Measurements from ENCODE around the gene SLC38A9.

Gene SLC38A9

GRCh38 chr5:55582256-55582655 is 129.9 kb downstream of the SLC38A9 start:
- H3K4me1 ChIP-seq (ENCODE audit: insufficient read depth, insufficient read length) = no peaks in the 10 kb centered on the region
- H3K9me3 ChIP-seq (ENCODE audit: insufficient read depth, low read length) = no peaks in the 10 kb centered on the region
- no peak overlapping the region for H3K9ac ChIP-seq (ENCODE audit: insufficient read length, low read depth)
- no peaks in the 10 kb centered on the region for H3K36me3 ChIP-seq (ENCODE audit: insufficient read depth, insufficient read length, low read length)
- no peak for DNase-seq (ENCODE audit: low read depth, low spot score)
- H3K27me3 ChIP-seq (ENCODE audit: insufficient read depth, insufficient read length) = no peaks in the 10 kb centered on the region
- no peak overlapping the region for H3K4me3 ChIP-seq (ENCODE audit: insufficient read length, low read depth)
- no peak for TF ChIP-seq ZNF274 (IDR thresholded peaks at IDR 0.05; ENCODE audit: low read depth, low read length)
- TF ChIP-seq SUZ12 (IDR thresholded peaks at IDR 0.05; ENCODE audit: extremely low read depth, insufficient read depth, insufficient read length) = no peak
- no peak for TF ChIP-seq YY1 (IDR thresholded peaks at IDR 0.05; ENCODE audit: insufficient read depth, insufficient read length)

DNA sequence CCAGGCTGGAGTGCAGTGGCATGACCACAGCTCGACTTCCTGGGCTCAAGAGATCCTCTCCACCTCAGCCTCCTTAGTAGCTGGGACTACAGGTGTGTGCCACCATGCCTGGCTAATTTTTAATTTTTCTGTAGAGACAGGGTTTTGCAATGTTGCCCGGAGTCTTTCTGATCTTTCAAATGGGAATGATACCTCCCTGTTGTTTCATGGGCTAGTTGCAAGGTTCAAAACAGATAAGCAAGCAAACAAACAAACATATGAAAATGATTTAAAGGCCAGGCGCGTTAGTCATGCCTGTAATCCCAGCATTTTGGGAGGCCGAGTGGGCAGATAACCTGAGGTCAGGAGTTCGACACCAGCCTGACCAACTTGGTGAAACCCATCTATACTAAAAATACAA is 132.1 kb downstream of the SLC38A9 start:
- TF ChIP-seq ZNF274 (IDR thresholded peaks at IDR 0.05; ENCODE audit: low read depth, low read length) = no peak
- no peak for TF ChIP-seq SUZ12 (IDR thresholded peaks at IDR 0.05; ENCODE audit: extremely low read depth, insufficient read depth, insufficient read length)
- no peak for TF ChIP-seq YY1 (IDR thresholded peaks at IDR 0.05; ENCODE audit: insufficient read depth, insufficient read length)
- no peak overlapping the region for H3K9ac ChIP-seq (ENCODE audit: insufficient read length, low read depth)

GRCh38 chr5:55578771-55579170 is 133.4 kb downstream of the SLC38A9 start:
- H3K36me3 ChIP-seq (ENCODE audit: insufficient read depth, insufficient read length, low read length) = no peaks in the 10 kb centered on the region
- no peak for DNase-seq (ENCODE audit: low read depth, low spot score)
- no peak overlapping the region for H3K4me3 ChIP-seq (ENCODE audit: insufficient read length, low read depth)
- no peak overlapping the region for H3K9ac ChIP-seq (ENCODE audit: insufficient read length, low read depth)
- TF ChIP-seq SUZ12 (IDR thresholded peaks at IDR 0.05; ENCODE audit: extremely low read depth, insufficient read depth, insufficient read length) (no peak), ZNF274 (IDR thresholded peaks at IDR 0.05; ENCODE audit: low read depth, low read length) (no peak), YY1 (IDR thresholded peaks at IDR 0.05; ENCODE audit: insufficient read depth, insufficient read length) (no peak)
- no peaks in the 10 kb centered on the region for H3K27me3 ChIP-seq (ENCODE audit: insufficient read depth, insufficient read length)
- H3K9me3 ChIP-seq (ENCODE audit: insufficient read depth, low read length) = no peaks in the 10 kb centered on the region
- no peaks in the 10 kb centered on the region for H3K4me1 ChIP-seq (ENCODE audit: insufficient read depth, insufficient read length)

More for the DNA sequence above, 132.1 kb downstream of the SLC38A9 start:
- no peaks in the 10 kb centered on the region for H3K36me3 ChIP-seq (ENCODE audit: insufficient read depth, insufficient read length, low read length)
- no peak for DNase-seq (ENCODE audit: low read depth, low spot score)
- H3K9me3 ChIP-seq (ENCODE audit: insufficient read depth, low read length) = no peaks in the 10 kb centered on the region
- H3K4me1 ChIP-seq (ENCODE audit: insufficient read depth, insufficient read length) = no peaks in the 10 kb centered on the region
- H3K4me3 ChIP-seq (ENCODE audit: insufficient read length, low read depth) = no peak overlapping the region
- H3K27me3 ChIP-seq (ENCODE audit: insufficient read depth, insufficient read length) = no peaks in the 10 kb centered on the region

DNA sequence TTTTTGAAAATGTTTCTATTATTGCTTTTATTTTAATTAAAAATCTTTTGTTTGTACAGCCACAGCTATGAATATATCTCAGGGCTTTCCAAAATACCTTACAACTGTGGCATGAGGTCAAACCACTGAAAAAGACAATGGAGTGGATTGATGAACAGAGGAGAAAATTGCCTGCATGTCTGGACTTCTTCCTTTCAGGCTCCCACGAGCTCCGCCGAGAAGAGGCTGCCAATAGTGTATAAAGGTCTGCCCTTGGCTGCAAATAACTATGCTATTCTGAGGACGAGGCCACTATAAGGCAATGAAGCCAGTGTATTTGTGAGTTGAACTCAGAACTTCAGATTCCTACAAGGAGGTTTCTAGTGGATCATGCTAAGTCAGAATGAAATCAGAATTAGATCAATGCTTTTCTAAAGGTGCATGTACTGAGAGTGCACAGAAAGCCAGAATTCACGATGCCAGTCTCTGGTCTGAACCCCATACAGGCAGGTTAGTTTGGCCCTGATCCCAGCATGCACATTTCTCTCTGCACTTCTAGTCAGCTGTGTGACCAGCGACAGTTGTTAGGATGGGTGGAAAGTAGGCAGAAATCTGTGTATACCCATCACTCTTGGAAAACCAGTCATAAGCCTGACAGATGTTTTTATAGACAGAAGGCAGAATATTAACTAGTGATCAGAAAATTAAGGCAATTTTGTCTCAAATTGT is 134.6 kb downstream of the SLC38A9 start:
- H3K36me3 ChIP-seq (ENCODE audit: insufficient read depth, insufficient read length, low read length) = no peaks in the 10 kb centered on the region
- no peaks in the 10 kb centered on the region for H3K9me3 ChIP-seq (ENCODE audit: insufficient read depth, low read length)
- no peak overlapping the region for H3K4me3 ChIP-seq (ENCODE audit: insufficient read length, low read depth)
- DNase-seq (ENCODE audit: low read depth, low spot score) = no peak
- H3K9ac ChIP-seq (ENCODE audit: insufficient read length, low read depth) = no peak overlapping the region
- no peaks in the 10 kb centered on the region for H3K27me3 ChIP-seq (ENCODE audit: insufficient read depth, insufficient read length)
- H3K4me1 ChIP-seq (ENCODE audit: insufficient read depth, insufficient read length) = no peaks in the 10 kb centered on the region
- TF ChIP-seq SUZ12 (IDR thresholded peaks at IDR 0.05; ENCODE audit: extremely low read depth, insufficient read depth, insufficient read length) = no peak

DNA sequence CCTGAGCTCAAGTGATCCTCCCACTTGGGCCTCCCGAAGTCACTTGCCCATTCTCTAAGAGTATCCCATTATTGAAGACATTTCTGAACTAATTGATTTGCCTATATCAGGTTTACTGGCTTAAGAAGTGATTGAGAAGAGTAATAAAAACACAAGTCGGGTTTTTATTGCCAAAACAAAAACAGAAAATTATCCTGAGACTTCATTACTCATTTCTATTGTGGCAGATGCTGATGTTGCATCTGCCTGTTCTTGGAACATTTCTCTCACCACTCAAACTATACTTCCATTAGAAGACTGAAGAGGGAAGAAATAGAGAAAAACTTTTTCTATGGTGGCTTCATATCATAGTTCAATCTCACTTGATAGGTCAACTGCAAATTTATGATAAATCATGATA is 135.5 kb downstream of the SLC38A9 start:
- no peaks in the 10 kb centered on the region for H3K4me1 ChIP-seq (ENCODE audit: insufficient read depth, insufficient read length)
- H3K27me3 ChIP-seq (ENCODE audit: insufficient read depth, insufficient read length) = no peaks in the 10 kb centered on the region
- no peak for DNase-seq (ENCODE audit: low read depth, low spot score)
- no peaks in the 10 kb centered on the region for H3K36me3 ChIP-seq (ENCODE audit: insufficient read depth, insufficient read length, low read length)
- H3K4me3 ChIP-seq (ENCODE audit: insufficient read length, low read depth) = no peak overlapping the region
- TF ChIP-seq SUZ12 (IDR thresholded peaks at IDR 0.05; ENCODE audit: extremely low read depth, insufficient read depth, insufficient read length) (no peak), YY1 (IDR thresholded peaks at IDR 0.05; ENCODE audit: insufficient read depth, insufficient read length) (no peak), ZNF274 (IDR thresholded peaks at IDR 0.05; ENCODE audit: low read depth, low read length) (no peak)
- no peaks in the 10 kb centered on the region for H3K9me3 ChIP-seq (ENCODE audit: insufficient read depth, low read length)
- H3K9ac ChIP-seq (ENCODE audit: insufficient read length, low read depth) = no peak overlapping the region

Measured in NT2/D1 (cell line).